Measurements from ENCODE around the gene MSI2.

MSI2 gene

GRCh38 chr17:57368637-57369336 lies 112.5 kb downstream of the MSI2 start:
- H3K27ac ChIP-seq, result peak overlapping the region; percentile 92
- ChIA-PET CTCF (interaction anchor here (0.5 kb wide), 1 partner anchor 23 kb away, joined by 4 read pairs; no protein-coding TSS in a partner anchor), POLR2A (ENCODE audit: low non-redundant PET) (no interaction called here)
- no peak for TF ChIP-seq CTCF (conservative IDR thresholded peaks at IDR 0.05; ENCODE audit: low read depth)
- DNase-seq (ENCODE audit: low spot score), result no peak

- no peak for TF ChIP-seq CTCF (conservative IDR thresholded peaks at IDR 0.05; ENCODE audit: low read depth)
- H3K27ac ChIP-seq, result peak overlapping the region; percentile 92
- no peak for DNase-seq (ENCODE audit: low spot score)
- POLR2A ChIA-PET (ENCODE audit: low non-redundant PET), result no interaction called here
- CTCF ChIA-PET, result no interaction called here
These were observed 113.2 kb downstream of the MSI2 start for GRCh38 chr17:57369509-57369945.

- peak overlapping the region; percentile 92 for H3K27ac ChIP-seq
- peak; percentile 85 for DNase-seq (ENCODE audit: low spot score)
- POLR2A ChIA-PET (ENCODE audit: low non-redundant PET), result no interaction called here
- CTCF ChIA-PET, result no interaction called here
- no peak for TF ChIP-seq CTCF (conservative IDR thresholded peaks at IDR 0.05; ENCODE audit: low read depth)
These were observed 113.8 kb downstream of the MSI2 start for GRCh38 chr17:57370037-57370581.

- no peak for DNase-seq (ENCODE audit: low spot score)
- TF ChIP-seq CTCF (conservative IDR thresholded peaks at IDR 0.05; ENCODE audit: low read depth), result no peak
- POLR2A ChIA-PET (ENCODE audit: low non-redundant PET), result no interaction called here
- peak overlapping the region; percentile 92 for H3K27ac ChIP-seq
- CTCF ChIA-PET, result interaction anchor here (0.5 kb wide), 1 partner anchor 19 kb away, joined by 4 read pairs; no protein-coding TSS in a partner anchor
These were observed 114.3 kb downstream of the MSI2 start for GRCh38 chr17:57370619-57371018.

GRCh38 chr17:57372156-57372555 lies 115.8 kb downstream of the MSI2 start:
- DNase-seq (ENCODE audit: low spot score), result peak; percentile 61
- H3K27ac ChIP-seq, result no peak overlapping the region
- TF ChIP-seq CTCF (conservative IDR thresholded peaks at IDR 0.05; ENCODE audit: low read depth), result no peak
- CTCF ChIA-PET, result no interaction called here
- POLR2A ChIA-PET (ENCODE audit: low non-redundant PET), result no interaction called here

- CTCF ChIA-PET, result no interaction called here
- DNase-seq (ENCODE audit: low spot score), result no peak
- H3K27ac ChIP-seq, result peak overlapping the region; percentile 42; the same call in 1 of the 2 replicates
- POLR2A ChIA-PET (ENCODE audit: low non-redundant PET), result no interaction called here
- TF ChIP-seq CTCF (conservative IDR thresholded peaks at IDR 0.05; ENCODE audit: low read depth), result no peak
These were observed 116.7 kb downstream of the MSI2 start for GRCh38 chr17:57373048-57373447.
